Kidney (tissue), 14 donors: ENCODE measurements around the gene CLEC16A. TPM values are rescaled to one million over a fixed set of nuclear protein-coding genes. Genes with fewer than 3 reads are reported as not detected.

ENCODE experiments used
- DNase-seq, 5 donors: peaks; one replicate each; pipeline ENCODE4 v3.0.0-alpha.2; 2013 to 2020
- FAIRE-seq: peaks from 2 replicates; lab custom pipeline; 2012; peaks lifted over from hg19 to GRCh38; lab: Jason Lieb, UNC
- H3K27ac ChIP-seq, 2 donors: one replicate each; pipeline ENCODE4 v1.7.0; 2013; ENCODE audit warnings: low read depth in 2 of 2, low read length in 2 of 2, inconsistent platforms in 1 of 2
- H3K27me3 ChIP-seq: one replicate; pipeline ENCODE4 v1.7.1; 2013; ENCODE audit warnings: low read length, inconsistent platforms; ENCODE audit not compliant: control insufficient read depth, insufficient read depth
- H3K36me3 ChIP-seq, 3 donors: one replicate each; pipeline versions ENCODE4 v1.7.0 to v1.7.1; 2013; ENCODE audit warnings: low read length in 3 of 3, control low read depth in 1 of 3, inconsistent platforms in 1 of 3; ENCODE audit not compliant: insufficient read depth in 3 of 3, control insufficient read depth in 2 of 3
- H3K4me1 ChIP-seq, 3 donors: one replicate each; pipeline versions ENCODE4 v1.7.0 to v1.7.1; 2013; ENCODE audit warnings: low read length in 3 of 3, inconsistent platforms in 1 of 3, low read depth in 1 of 3; ENCODE audit not compliant: control insufficient read depth in 2 of 3, insufficient read depth in 2 of 3
- H3K4me3 ChIP-seq, 3 donors: one replicate each; pipeline versions ENCODE4 v1.7.0 to v1.8.1; 2013; ENCODE audit warnings: low read length in 3 of 3, control low read depth in 1 of 3, inconsistent platforms in 1 of 3
- H3K9ac ChIP-seq, 3 donors: one replicate each; pipeline versions ENCODE4 v1.7.0 to v1.7.1; 2013; ENCODE audit warnings: low read length in 3 of 3, control low read depth in 1 of 3, inconsistent platforms in 1 of 3
- H3K9me3 ChIP-seq, 3 donors: one replicate each; pipeline versions ENCODE4 v1.7.0 to v1.7.1; 2013; ENCODE audit warnings: low read length in 3 of 3, control low read depth in 1 of 3, inconsistent platforms in 1 of 3; ENCODE audit not compliant: control insufficient read depth in 2 of 3, insufficient read depth in 1 of 3
- CTCF ChIP-seq: IDR thresholded peaks from 3 replicates; pipeline ENCODE4 v1.5.1; 2012; ENCODE audit warnings: mild to moderate bottlenecking, moderate library complexity, borderline replicate concordance; ENCODE audit not compliant: insufficient read depth; ENCODE audit errors: extremely low read depth
- intact Hi-C: fragments of 100-400 bp; cut with DNase I; formaldehyde crosslinking; loops from one replicate; pipeline ENCODE4 v1.11.1; 2022
- polyA plus RNA-seq: library from polyadenylated mRNA; stranded (reverse); fragments of 350-450 nt; fragmentation: Illumina TruSeq; extraction: RNeasy Lipid Tissue Mini Kit (QIAGEN cat#74804); gene quantifications from one replicate; pipeline ENCODE4 v1.2.3, GENCODE V29; 2014; ENCODE audit warnings: low read depth, low replicate concordance; ENCODE audit not compliant: insufficient read depth
- total RNA-seq: library from RNA; stranded (reverse); fragmentation: NEBNext Ultra II Directional; extraction: Animal tissue kit (Norgen Biotek cat#: 25700); gene quantifications from one replicate; pipeline ENCODE4 v1.2.1, GENCODE V29; 2021
- donor health status: control.
- donor health status: control.
- donor health status: control.
- donor health status: control.
- donor health status: control.
- donor health status: DM: yes; HTN: yes; CAD: no.
- donor health status: Normal renal cell carcinoma (clear cell type).

The CLEC16A gene
- total and polyA plus RNA-seq, 2 donors from 2014 or later: 10.8 to 51.9 TPM

GRCh38 chr16:11080327-11080967, 136.1 kb downstream of the CLEC16A start:
- intact Hi-C loops: no loop called here

GRCh38 chr16:11080999-11081630, 136.8 kb downstream of the CLEC16A start:
- Histone ChIP-seq H3K4me1 (peaks cover 29 to 62% (median 37%) of the 10 kb centered on the region in 3 donors), H3K4me3 (no peak overlapping the region), H3K27ac (peak overlapping the region; percentile 30 to 82), H3K36me3 (no peaks in the 10 kb centered on the region), H3K9ac (no peak overlapping the region), H3K27me3 (no peaks in the 10 kb centered on the region), H3K9me3 (no peaks in the 10 kb centered on the region)
- intact Hi-C loops: no loop called here
- DNase-seq (no peak), FAIRE-seq (no peak)
- no peak for TF ChIP-seq CTCF

More at GRCh38 chr16:11080327-11080967, 136.1 kb downstream of the CLEC16A start:
- no peak for TF ChIP-seq CTCF
- Histone ChIP-seq H3K9ac (no peak overlapping the region), H3K9me3 (no peaks in the 10 kb centered on the region), H3K36me3 (no peaks in the 10 kb centered on the region), H3K4me3 (no peak overlapping the region), H3K27ac (peak overlapping the region; percentile 68 to 82), H3K4me1 (peaks cover 27 to 61% (median 37%) of the 10 kb centered on the region in 3 donors), H3K27me3 (no peaks in the 10 kb centered on the region)
- DNase-seq (no peak), FAIRE-seq (no peak)

- FAIRE-seq: no peak
- intact Hi-C loops: no loop called here
- H3K4me1 ChIP-seq: peaks cover 29 to 57% (median 37%) of the 10 kb centered on the region in 3 donors
- H3K9ac ChIP-seq: no peak overlapping the region
- H3K27ac ChIP-seq: no peak overlapping the region
- no peaks in the 10 kb centered on the region for H3K36me3 ChIP-seq
- no peak for DNase-seq
- no peaks in the 10 kb centered on the region for H3K27me3 ChIP-seq
- no peak for TF ChIP-seq CTCF
- no peaks in the 10 kb centered on the region for H3K9me3 ChIP-seq
- H3K4me3 ChIP-seq: no peak overlapping the region
These were observed 137.9 kb downstream of the CLEC16A start for GRCh38 chr16:11082108-11082859.
